HFFc6 (cell line): ENCODE results near the gene HECW1. TPM values are rescaled to one million over a fixed set of nuclear protein-coding genes. Genes with fewer than 3 reads are reported as not detected.

Source experiments
- DNase-seq: peaks from one replicate; pipeline ENCODE4 v3.0.0-alpha.2; 2018
- H3K27ac Mint-ChIP-seq: 2 replicates; pipeline ENCODE4 v1.8.0; 2020; ENCODE audit warnings: mild to moderate bottlenecking, mixed read lengths
- H3K27me3 Mint-ChIP-seq: 2 replicates; pipeline ENCODE4 v1.8.0; 2021; ENCODE audit warnings: mild to moderate bottlenecking, moderate library complexity, mixed read lengths; ENCODE audit not compliant: insufficient read depth
- H3K36me3 Mint-ChIP-seq: 2 replicates; pipeline ENCODE4 v1.8.0; 2021; ENCODE audit warnings: low read depth, mixed read lengths
- H3K4me1 Mint-ChIP-seq: 2 replicates; pipeline ENCODE4 v1.8.0; 2020; ENCODE audit warnings: low read depth, mixed read lengths
- H3K4me3 Mint-ChIP-seq: 2 replicates; pipeline ENCODE4 v1.8.0; 2020; ENCODE audit warnings: mild to moderate bottlenecking, moderate library complexity, mixed read lengths
- H3K9me3 Mint-ChIP-seq: 2 replicates; pipeline ENCODE4 v1.8.0; 2020; ENCODE audit warnings: mild to moderate bottlenecking, mixed read lengths
- CTCF ChIP-seq: fragments of 200-600 bp; sonication (generic); IDR thresholded peaks from 2 replicates; pipeline ENCODE4 v1.5.0; 2021; ENCODE audit warnings: antibody characterized with exemption, mild to moderate bottlenecking
- total RNA-seq, 6 experiments: library from RNA; stranded (reverse); fragmentation: NEBNext Ultra II Directional; extraction: Animal tissue kit (Norgen Biotek cat#: 25700); gene quantifications; 2 replicates in 1 of 6; 3 replicates in 5 of 6; pipeline ENCODE4 v1.2.3, GENCODE V29; 2021

Gene HECW1
- total RNA-seq, 6 experiments from 2014 or later, result 3.4 to 6.5 (median 5.3) TPM

GRCh38 chr7:43220742-43221141 is 108.3 kb downstream of the HECW1 start:
- Mint-ChIP-seq H3K4me1 (peaks cover 11% of the 10 kb centered on the region), H3K27me3 (no peaks in the 10 kb centered on the region), H3K4me3 (no peak overlapping the region)

GRCh38 chr7:43229801-43230200 is 117.4 kb downstream of the HECW1 start:
- no peaks in the 10 kb centered on the region for H3K4me1 Mint-ChIP-seq
- H3K4me3 Mint-ChIP-seq, result no peak overlapping the region
- H3K9me3 Mint-ChIP-seq, result no peaks in the 10 kb centered on the region
- TF ChIP-seq CTCF, result no peak
- DNase-seq, result no peak
- no peak overlapping the region for H3K27ac Mint-ChIP-seq
- H3K36me3 Mint-ChIP-seq, result no peaks in the 10 kb centered on the region
- H3K27me3 Mint-ChIP-seq, result peaks cover 7% of the 10 kb centered on the region

More at GRCh38 chr7:43220742-43221141, 108.3 kb downstream of the HECW1 start:
- no peak for DNase-seq
- H3K36me3 Mint-ChIP-seq, result peaks cover 8% of the 10 kb centered on the region
- TF ChIP-seq CTCF, result no peak
- H3K9me3 Mint-ChIP-seq, result peaks cover 5% of the 10 kb centered on the region; the same call in 1 of the 2 replicates
- no peak overlapping the region for H3K27ac Mint-ChIP-seq

- no peak for DNase-seq
- Mint-ChIP-seq H3K27ac (no peak overlapping the region), H3K9me3 (no peaks in the 10 kb centered on the region), H3K27me3 (peaks cover 7% of the 10 kb centered on the region), H3K4me3 (no peak overlapping the region), H3K4me1 (no peaks in the 10 kb centered on the region), H3K36me3 (no peaks in the 10 kb centered on the region)
- no peak for TF ChIP-seq CTCF
These were observed 119.9 kb downstream of the HECW1 start for GRCh38 chr7:43232366-43232765.

- no peak overlapping the region for H3K4me3 Mint-ChIP-seq
- no peaks in the 10 kb centered on the region for H3K9me3 Mint-ChIP-seq
- H3K36me3 Mint-ChIP-seq, result no peaks in the 10 kb centered on the region
- H3K4me1 Mint-ChIP-seq, result no peaks in the 10 kb centered on the region
- H3K27me3 Mint-ChIP-seq, result peaks cover 7% of the 10 kb centered on the region
- TF ChIP-seq CTCF, result no peak
- DNase-seq, result no peak
- no peak overlapping the region for H3K27ac Mint-ChIP-seq
These were observed 121.6 kb downstream of the HECW1 start for GRCh38 chr7:43234073-43234472.

- H3K4me1 Mint-ChIP-seq, result no peaks in the 10 kb centered on the region
- no peaks in the 10 kb centered on the region for H3K9me3 Mint-ChIP-seq
- H3K27ac Mint-ChIP-seq, result no peak overlapping the region
- H3K36me3 Mint-ChIP-seq, result no peaks in the 10 kb centered on the region
- DNase-seq, result no peak
- peaks cover 7% of the 10 kb centered on the region for H3K27me3 Mint-ChIP-seq
- TF ChIP-seq CTCF, result no peak
- H3K4me3 Mint-ChIP-seq, result no peak overlapping the region
These were observed 122.5 kb downstream of the HECW1 start for GRCh38 chr7:43234968-43235367.

GRCh38 chr7:43240565-43240964 is 128.1 kb downstream of the HECW1 start:
- H3K9me3 Mint-ChIP-seq, result no peaks in the 10 kb centered on the region
- peaks cover 9% of the 10 kb centered on the region for H3K4me1 Mint-ChIP-seq
- H3K4me3 Mint-ChIP-seq, result no peak overlapping the region
- no peaks in the 10 kb centered on the region for H3K36me3 Mint-ChIP-seq
- no peak for TF ChIP-seq CTCF
- no peak for DNase-seq
- no peaks in the 10 kb centered on the region; the same call in 1 of the 2 replicates for H3K27me3 Mint-ChIP-seq
- no peak overlapping the region for H3K27ac Mint-ChIP-seq
